ENCODE results near the gene RPTOR.

RPTOR gene

DNA sequence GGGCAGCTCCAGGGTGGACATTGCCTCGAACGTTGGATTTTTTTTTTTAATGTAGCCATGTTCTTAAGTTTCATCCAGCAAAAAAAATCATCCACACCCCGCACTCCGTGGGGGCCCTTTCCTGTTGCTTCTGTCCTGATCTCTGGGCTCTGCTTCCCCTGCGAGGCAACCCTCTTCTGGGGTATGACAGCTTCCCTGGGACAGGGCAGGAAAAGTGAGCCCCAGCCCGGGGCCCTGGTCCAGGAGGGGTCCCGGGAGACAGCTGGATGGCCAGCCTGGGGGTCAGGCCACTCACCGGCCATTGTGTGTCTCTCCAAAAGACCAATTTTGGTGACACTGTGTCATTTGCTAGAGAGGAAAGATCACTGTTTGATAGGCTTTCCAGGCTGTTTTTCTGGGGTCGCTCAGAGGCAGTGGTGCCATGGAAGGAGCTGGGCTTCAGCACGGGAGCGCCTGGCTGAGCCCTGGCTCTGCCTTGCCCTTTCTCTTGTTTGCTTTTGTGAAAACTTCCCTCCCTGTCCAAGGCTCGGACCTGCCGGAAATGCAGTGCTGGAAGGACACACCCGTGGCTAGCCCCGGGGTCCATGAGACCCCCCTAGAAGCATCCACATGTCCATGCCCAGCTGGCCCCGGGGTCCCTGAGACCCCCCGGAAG is 406.0 kb downstream of the RPTOR start:
- TF ChIP-seq, protein P1, sequence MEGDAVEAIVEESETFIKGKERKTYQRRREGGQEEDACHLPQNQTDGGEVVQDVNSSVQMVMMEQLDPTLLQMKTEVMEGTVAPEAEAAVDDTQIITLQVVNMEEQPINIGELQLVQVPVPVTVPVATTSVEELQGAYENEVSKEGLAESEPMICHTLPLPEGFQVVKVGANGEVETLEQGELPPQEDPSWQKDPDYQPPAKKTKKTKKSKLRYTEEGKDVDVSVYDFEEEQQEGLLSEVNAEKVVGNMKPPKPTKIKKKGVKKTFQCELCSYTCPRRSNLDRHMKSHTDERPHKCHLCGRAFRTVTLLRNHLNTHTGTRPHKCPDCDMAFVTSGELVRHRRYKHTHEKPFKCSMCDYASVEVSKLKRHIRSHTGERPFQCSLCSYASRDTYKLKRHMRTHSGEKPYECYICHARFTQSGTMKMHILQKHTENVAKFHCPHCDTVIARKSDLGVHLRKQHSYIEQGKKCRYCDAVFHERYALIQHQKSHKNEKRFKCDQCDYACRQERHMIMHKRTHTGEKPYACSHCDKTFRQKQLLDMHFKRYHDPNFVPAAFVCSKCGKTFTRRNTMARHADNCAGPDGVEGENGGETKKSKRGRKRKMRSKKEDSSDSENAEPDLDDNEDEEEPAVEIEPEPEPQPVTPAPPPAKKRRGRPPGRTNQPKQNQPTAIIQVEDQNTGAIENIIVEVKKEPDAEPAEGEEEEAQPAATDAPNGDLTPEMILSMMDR (IDR thresholded peaks at IDR 0.05; ENCODE audit: low read depth, low read length, missing control alignments), result no peak
- no peak overlapping the region for H3K4me3 ChIP-seq (ENCODE audit: low read depth, low read length)
- no peak for DNase-seq (ENCODE audit: low read depth)
- in situ Hi-C loops (cut with HindIII; ENCODE audit: low sequenced_read_pairs), result loop anchor here (25.0 kb wide), 1 partner anchor 513 kb away; no protein-coding TSS in a partner anchor

DNA sequence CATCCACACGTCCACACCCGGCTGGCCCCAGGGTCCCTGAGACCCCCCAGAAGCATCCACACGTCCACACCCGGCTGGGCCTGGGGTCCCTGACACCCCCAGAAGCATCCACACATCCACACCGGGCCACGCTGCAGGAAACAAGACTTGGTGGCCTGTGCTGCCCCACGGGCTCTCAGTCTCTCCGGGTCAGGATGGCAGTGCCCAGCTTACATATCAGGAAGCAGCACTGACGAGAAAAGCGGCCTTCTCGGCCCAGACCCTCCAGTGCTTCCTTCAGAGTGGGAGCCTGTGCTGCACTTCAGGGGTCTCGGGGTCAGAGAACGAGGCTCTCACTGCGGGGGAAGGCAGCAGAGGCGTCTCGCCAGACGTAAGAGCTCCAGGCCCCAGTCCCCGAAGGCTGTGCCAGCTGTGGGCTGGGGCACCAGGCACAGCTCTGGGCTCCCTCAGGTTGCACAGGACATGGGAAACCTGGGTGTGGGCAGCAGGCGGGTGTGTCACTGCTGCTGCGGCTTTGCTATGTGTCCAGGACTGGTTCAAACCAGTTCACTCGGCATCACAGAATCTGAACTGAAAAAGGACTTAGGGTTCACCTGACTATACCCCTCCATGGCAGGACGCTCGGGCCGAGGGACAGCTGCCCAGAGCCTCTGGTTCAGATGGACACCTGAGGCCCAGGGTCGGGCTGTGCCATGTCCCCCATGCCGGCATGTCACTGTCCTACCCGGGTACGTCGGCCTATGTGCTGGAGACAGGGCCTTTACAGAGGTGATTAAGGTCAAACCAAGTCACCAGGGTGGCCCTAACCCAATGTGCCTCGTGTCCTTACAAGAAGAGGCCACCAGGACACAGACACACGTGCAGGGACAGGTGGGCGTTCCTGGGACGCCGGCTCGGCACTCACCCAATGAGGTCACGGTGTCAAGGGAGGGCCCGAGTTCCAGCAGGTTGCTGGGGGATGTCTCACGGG is 406.8 kb downstream of the RPTOR start:
- no peak for DNase-seq (ENCODE audit: low read depth)
- in situ Hi-C loops (cut with HindIII; ENCODE audit: low sequenced_read_pairs), result loop anchor here (25.0 kb wide), 1 partner anchor 514 kb away; no protein-coding TSS in a partner anchor
- TF ChIP-seq, protein P1 (IDR thresholded peaks at IDR 0.05; ENCODE audit: low read depth, low read length, missing control alignments), result no peak

DNA sequence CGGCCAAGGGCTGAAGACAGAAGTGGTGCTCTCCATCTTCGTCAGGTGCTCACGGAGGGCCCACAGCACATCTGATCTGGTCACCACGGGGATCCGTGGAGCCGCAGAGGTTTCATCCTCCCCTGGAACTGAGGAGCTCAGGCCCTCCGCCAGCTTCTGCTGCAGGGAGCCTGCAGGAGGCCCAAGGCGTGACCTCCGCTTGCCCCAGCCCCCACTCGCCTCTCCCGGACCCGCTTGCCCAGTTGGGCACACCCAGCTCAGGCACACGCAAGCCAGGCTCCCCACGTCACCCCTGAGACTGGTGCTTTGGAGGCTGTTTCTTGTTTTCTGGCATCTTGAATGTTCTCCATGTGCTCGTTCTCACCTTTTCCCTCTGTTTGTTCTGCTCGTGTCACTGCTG is 407.7 kb downstream of the RPTOR start:
- no peak overlapping the region for H3K4me3 ChIP-seq (ENCODE audit: low read depth, low read length)
- TF ChIP-seq, protein P1 (IDR thresholded peaks at IDR 0.05; ENCODE audit: low read depth, low read length, missing control alignments), result no peak
- in situ Hi-C loops (cut with HindIII; ENCODE audit: low sequenced_read_pairs), result loop anchor here (25.0 kb wide), 1 partner anchor 515 kb away; no protein-coding TSS in a partner anchor
- DNase-seq (ENCODE audit: low read depth), result no peak

More for the DNA sequence above, 406.8 kb downstream of the RPTOR start:
- no peak overlapping the region for H3K4me3 ChIP-seq (ENCODE audit: low read depth, low read length)

DNA sequence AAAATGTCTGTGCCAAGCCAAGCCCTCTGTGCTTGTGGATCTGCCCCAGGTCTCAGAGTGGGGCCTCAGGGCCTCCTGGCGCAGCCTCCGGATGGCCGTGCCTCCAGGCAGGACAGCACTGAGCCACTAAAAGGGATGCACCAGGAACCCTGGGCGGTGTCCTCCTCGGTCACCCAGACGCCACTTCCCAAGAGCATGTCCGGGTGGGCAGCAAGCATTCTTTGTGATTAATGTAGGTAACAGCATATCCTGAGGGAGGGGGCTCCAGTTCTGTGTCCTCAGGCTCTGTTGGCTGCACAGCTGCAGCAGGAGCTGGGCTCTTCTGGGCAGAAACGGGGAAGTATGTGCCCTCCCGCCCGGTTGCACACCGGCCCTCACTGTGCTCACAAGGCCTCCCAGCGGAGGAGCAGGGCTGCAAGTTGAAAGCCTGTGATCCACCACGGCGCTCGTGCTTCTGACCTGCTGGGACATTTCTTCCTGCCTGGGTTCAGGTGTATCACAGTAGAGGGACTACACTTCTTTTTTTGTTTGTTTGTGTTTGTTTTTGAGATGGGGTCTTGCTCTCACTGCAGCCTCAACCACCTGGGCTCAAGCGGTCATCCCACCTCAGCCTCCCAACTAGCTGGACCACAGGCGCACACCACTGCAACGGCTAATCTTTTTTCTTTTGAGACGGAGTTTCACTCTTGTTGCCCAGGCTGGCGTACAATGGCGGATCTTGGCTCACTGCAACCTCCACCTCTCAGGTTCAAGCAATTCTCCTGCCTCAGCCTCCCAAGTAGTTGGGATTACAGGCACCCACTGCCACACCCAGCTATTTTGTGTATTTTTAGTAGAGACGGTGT is 409.1 kb downstream of the RPTOR start:
- no peak for DNase-seq (ENCODE audit: low read depth)
- no peak overlapping the region for H3K4me3 ChIP-seq (ENCODE audit: low read depth, low read length)
- TF ChIP-seq, protein P1 (IDR thresholded peaks at IDR 0.05; ENCODE audit: low read depth, low read length, missing control alignments), result no peak
- in situ Hi-C loops (cut with HindIII; ENCODE audit: low sequenced_read_pairs), result loop anchor here (25.0 kb wide), 1 partner anchor 516 kb away; no protein-coding TSS in a partner anchor

GRCh38 chr17:80955078-80955477 is 410.4 kb downstream of the RPTOR start:
- no peak overlapping the region for H3K4me3 ChIP-seq (ENCODE audit: low read depth, low read length)
- in situ Hi-C loops (cut with HindIII; ENCODE audit: low sequenced_read_pairs), result loop anchor here (25.0 kb wide), 1 partner anchor 518 kb away; no protein-coding TSS in a partner anchor

More at GRCh38 chr17:80955078-80955477, 410.4 kb downstream of the RPTOR start:
- TF ChIP-seq, protein P1 (IDR thresholded peaks at IDR 0.05; ENCODE audit: low read depth, low read length, missing control alignments), result no peak
- no peak for DNase-seq (ENCODE audit: low read depth)
